ENCODE results near the gene ESRRG.

DNA sequence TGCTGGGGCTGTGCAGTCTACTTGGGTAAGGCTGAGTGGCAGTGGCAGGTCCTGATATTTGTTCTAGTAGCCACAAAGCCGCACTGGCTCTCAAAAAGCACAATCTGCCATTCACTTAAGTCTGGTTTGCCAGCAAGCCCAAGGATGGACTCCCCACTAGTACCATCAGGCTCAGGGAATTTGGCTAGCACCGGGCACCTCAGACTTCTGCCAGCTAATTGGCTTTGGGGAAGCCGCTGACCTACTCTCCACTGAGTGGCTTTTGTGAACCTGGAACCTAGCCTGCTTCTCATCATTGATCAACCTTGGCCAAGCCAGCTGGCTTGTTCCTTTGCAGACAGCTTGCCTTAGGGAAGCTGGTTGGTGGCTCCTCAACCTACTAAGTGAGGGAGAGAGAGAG, 83.1 kb downstream of the ESRRG start:
- TF ChIP-seq, protein P1, sequence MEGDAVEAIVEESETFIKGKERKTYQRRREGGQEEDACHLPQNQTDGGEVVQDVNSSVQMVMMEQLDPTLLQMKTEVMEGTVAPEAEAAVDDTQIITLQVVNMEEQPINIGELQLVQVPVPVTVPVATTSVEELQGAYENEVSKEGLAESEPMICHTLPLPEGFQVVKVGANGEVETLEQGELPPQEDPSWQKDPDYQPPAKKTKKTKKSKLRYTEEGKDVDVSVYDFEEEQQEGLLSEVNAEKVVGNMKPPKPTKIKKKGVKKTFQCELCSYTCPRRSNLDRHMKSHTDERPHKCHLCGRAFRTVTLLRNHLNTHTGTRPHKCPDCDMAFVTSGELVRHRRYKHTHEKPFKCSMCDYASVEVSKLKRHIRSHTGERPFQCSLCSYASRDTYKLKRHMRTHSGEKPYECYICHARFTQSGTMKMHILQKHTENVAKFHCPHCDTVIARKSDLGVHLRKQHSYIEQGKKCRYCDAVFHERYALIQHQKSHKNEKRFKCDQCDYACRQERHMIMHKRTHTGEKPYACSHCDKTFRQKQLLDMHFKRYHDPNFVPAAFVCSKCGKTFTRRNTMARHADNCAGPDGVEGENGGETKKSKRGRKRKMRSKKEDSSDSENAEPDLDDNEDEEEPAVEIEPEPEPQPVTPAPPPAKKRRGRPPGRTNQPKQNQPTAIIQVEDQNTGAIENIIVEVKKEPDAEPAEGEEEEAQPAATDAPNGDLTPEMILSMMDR (IDR thresholded peaks at IDR 0.05) = no peak
- TF ChIP-seq POLR2A (IDR thresholded peaks at IDR 0.05) = no peak
